Measurements from ENCODE around the gene SLIT2.

SLIT2 gene, protein sequence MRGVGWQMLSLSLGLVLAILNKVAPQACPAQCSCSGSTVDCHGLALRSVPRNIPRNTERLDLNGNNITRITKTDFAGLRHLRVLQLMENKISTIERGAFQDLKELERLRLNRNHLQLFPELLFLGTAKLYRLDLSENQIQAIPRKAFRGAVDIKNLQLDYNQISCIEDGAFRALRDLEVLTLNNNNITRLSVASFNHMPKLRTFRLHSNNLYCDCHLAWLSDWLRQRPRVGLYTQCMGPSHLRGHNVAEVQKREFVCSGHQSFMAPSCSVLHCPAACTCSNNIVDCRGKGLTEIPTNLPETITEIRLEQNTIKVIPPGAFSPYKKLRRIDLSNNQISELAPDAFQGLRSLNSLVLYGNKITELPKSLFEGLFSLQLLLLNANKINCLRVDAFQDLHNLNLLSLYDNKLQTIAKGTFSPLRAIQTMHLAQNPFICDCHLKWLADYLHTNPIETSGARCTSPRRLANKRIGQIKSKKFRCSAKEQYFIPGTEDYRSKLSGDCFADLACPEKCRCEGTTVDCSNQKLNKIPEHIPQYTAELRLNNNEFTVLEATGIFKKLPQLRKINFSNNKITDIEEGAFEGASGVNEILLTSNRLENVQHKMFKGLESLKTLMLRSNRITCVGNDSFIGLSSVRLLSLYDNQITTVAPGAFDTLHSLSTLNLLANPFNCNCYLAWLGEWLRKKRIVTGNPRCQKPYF (N-terminal part only)

GRCh38 chr4:20251796-20252655 lies at the start of gene SLIT2:
Gene SLIT2, plus strand, starts transcription at chr4:20251905. Its CDS starts 1,911 bp downstream, at chr4:20253816.
- H3K27ac ChIP-seq = peak within 1 kb of the TSS; percentile 42
- no peaks in the 10 kb centered on the region for H3K27me3 ChIP-seq (ENCODE audit: control insufficient read depth, insufficient read depth, low read length)
- H3K79me2 ChIP-seq = no peaks in the 10 kb centered on the region
- H3K36me3 ChIP-seq (ENCODE audit: control insufficient read depth, insufficient read depth, low read length) = no peaks in the 10 kb centered on the region
- H3K4me2 ChIP-seq (ENCODE audit: low read length) = peak within 1 kb of the TSS; percentile 95
- H3K9me3 ChIP-seq (ENCODE audit: control insufficient read depth, low read length) = no peaks in the 10 kb centered on the region
- TF ChIP-seq, protein P1, sequence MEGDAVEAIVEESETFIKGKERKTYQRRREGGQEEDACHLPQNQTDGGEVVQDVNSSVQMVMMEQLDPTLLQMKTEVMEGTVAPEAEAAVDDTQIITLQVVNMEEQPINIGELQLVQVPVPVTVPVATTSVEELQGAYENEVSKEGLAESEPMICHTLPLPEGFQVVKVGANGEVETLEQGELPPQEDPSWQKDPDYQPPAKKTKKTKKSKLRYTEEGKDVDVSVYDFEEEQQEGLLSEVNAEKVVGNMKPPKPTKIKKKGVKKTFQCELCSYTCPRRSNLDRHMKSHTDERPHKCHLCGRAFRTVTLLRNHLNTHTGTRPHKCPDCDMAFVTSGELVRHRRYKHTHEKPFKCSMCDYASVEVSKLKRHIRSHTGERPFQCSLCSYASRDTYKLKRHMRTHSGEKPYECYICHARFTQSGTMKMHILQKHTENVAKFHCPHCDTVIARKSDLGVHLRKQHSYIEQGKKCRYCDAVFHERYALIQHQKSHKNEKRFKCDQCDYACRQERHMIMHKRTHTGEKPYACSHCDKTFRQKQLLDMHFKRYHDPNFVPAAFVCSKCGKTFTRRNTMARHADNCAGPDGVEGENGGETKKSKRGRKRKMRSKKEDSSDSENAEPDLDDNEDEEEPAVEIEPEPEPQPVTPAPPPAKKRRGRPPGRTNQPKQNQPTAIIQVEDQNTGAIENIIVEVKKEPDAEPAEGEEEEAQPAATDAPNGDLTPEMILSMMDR (IDR thresholded peaks at IDR 0.05) = no peak
- H3K4me3 ChIP-seq (ENCODE audit: low read depth, low read length) = peak within 1 kb of the TSS; percentile 61
- H3K4me1 ChIP-seq = no peaks in the 10 kb centered on the region
- peak within 1 kb of the TSS; percentile 81 for H2AFZ ChIP-seq
- no peak within 1 kb of the TSS for H3K9ac ChIP-seq

GRCh38 chr4:20203508-20203907 lies 48.2 kb upstream of the SLIT2 start:
- Histone ChIP-seq H3K79me2 (no peaks in the 10 kb centered on the region), H3K4me1 (no peaks in the 10 kb centered on the region), H3K36me3 (ENCODE audit: control insufficient read depth, insufficient read depth, low read length) (no peaks in the 10 kb centered on the region), H3K27ac (no peak overlapping the region), H2AFZ (no peak overlapping the region), H3K9me3 (ENCODE audit: control insufficient read depth, low read length) (no peaks in the 10 kb centered on the region), H3K4me2 (ENCODE audit: low read length) (no peak overlapping the region), H3K4me3 (ENCODE audit: low read depth, low read length) (no peak overlapping the region), H3K9ac (no peak overlapping the region), H3K27me3 (ENCODE audit: control insufficient read depth, insufficient read depth, low read length) (no peaks in the 10 kb centered on the region)
- TF ChIP-seq, protein P1 (IDR thresholded peaks at IDR 0.05) = no peak

DNA sequence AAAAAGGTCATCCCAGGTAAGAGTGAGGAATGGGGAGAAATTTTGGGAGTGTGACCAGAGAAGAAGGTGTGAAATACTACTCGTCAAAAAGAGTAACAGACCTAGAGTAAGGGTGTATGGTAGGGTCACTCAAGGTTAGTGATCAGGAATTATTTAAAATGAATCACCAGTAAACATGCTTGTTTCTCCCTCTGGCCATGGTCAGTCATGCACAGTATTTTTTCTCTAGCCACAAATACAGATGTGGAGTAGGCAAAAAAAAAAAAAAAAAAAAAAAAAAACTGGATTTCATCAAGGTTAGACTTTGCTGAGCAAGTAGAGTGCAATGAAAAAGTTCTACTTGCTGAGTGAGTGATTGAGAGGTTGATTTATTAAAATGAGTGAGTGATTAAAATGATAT lies 34.2 kb upstream of the SLIT2 start:
- TF ChIP-seq, protein P1 (IDR thresholded peaks at IDR 0.05) = no peak
- no peak overlapping the region for H2AFZ ChIP-seq
- H3K9ac ChIP-seq = no peak overlapping the region
- no peak overlapping the region for H3K4me2 ChIP-seq (ENCODE audit: low read length)
- no peak overlapping the region for H3K27ac ChIP-seq
- H3K27me3 ChIP-seq (ENCODE audit: control insufficient read depth, insufficient read depth, low read length) = no peaks in the 10 kb centered on the region
- H3K4me3 ChIP-seq (ENCODE audit: low read depth, low read length) = no peak overlapping the region
- H3K9me3 ChIP-seq (ENCODE audit: control insufficient read depth, low read length) = no peaks in the 10 kb centered on the region
- H3K36me3 ChIP-seq (ENCODE audit: control insufficient read depth, insufficient read depth, low read length) = no peaks in the 10 kb centered on the region
- no peaks in the 10 kb centered on the region for H3K79me2 ChIP-seq
- H3K4me1 ChIP-seq = no peaks in the 10 kb centered on the region

- Histone ChIP-seq H3K79me2 (no peaks in the 10 kb centered on the region), H3K4me1 (no peaks in the 10 kb centered on the region), H3K4me2 (ENCODE audit: low read length) (no peak overlapping the region), H3K27me3 (ENCODE audit: control insufficient read depth, insufficient read depth, low read length) (no peaks in the 10 kb centered on the region), H2AFZ (no peak overlapping the region), H3K36me3 (ENCODE audit: control insufficient read depth, insufficient read depth, low read length) (no peaks in the 10 kb centered on the region), H3K4me3 (ENCODE audit: low read depth, low read length) (no peak overlapping the region), H3K9ac (no peak overlapping the region), H3K27ac (no peak overlapping the region), H3K9me3 (ENCODE audit: control insufficient read depth, low read length) (no peaks in the 10 kb centered on the region)
- TF ChIP-seq, protein P1 (IDR thresholded peaks at IDR 0.05) = no peak
Measured at GRCh38 chr4:20217951-20218350, 33.8 kb upstream of the SLIT2 start.
